ENCODE measurements around the gene BABAM2. TPM values are rescaled to one million over a fixed set of nuclear protein-coding genes. Genes with fewer than 3 reads are reported as not detected.

The BABAM2 gene
- total RNA-seq, 4 donors from 2014 or later: 35.5 to 44.9 (median 39.9) TPM

- no peaks in the 10 kb centered on the region for H3K9me3 ChIP-seq
- 61% methylated on average over 3 of the region's 3 CpGs for WGBS
- no peak overlapping the region for H3K4me3 ChIP-seq
- intact Hi-C loops (cut with DNase I): no loop called here
- no peaks in the 10 kb centered on the region for H3K27me3 ChIP-seq
- H3K4me1 ChIP-seq: peaks cover 0 to 9% (median 6%) of the 10 kb centered on the region in 4 donors
- no peak for DNase-seq (ENCODE audit: extremely low spot score)
- TF ChIP-seq EP300 (IDR thresholded peaks at IDR 0.05) (no peak), POLR2A (IDR thresholded peaks at IDR 0.05; ENCODE audit: low read depth) (no peak), POLR2AphosphoS5 (IDR thresholded peaks at IDR 0.05) (no peak), CTCF (IDR thresholded peaks at IDR 0.05) (no peak)
- H3K36me3 ChIP-seq: no peaks in the 10 kb centered on the region
- H3K27ac ChIP-seq (replicated peaks in 1 of 4): no peak overlapping the region
These were observed 316.2 kb downstream of the BABAM2 start for GRCh38 chr2:28206762-28207161.

- intact Hi-C loops (cut with DNase I): no loop called here
- no peak for DNase-seq (ENCODE audit: extremely low spot score)
- Histone ChIP-seq H3K27me3 (no peaks in the 10 kb centered on the region), H3K9me3 (no peaks in the 10 kb centered on the region), H3K27ac (replicated peaks in 1 of 4) (no peak overlapping the region), H3K4me1 (peaks cover 0 to 7% (median 5%) of the 10 kb centered on the region in 4 donors), H3K4me3 (no peak overlapping the region), H3K36me3 (no peaks in the 10 kb centered on the region)
- no peak for TF ChIP-seq CTCF (IDR thresholded peaks at IDR 0.05)
- TF ChIP-seq POLR2AphosphoS5 (IDR thresholded peaks at IDR 0.05): no peak
- TF ChIP-seq EP300 (IDR thresholded peaks at IDR 0.05): no peak
- TF ChIP-seq POLR2A (IDR thresholded peaks at IDR 0.05; ENCODE audit: low read depth): no peak
- 93% methylated on average over 3 of the region's 3 CpGs for WGBS
These were observed 318.7 kb downstream of the BABAM2 start for GRCh38 chr2:28209261-28209691.

- Histone ChIP-seq H3K4me1 (peaks cover 0 to 7% (median 5%) of the 10 kb centered on the region in 4 donors), H3K36me3 (no peaks in the 10 kb centered on the region), H3K9me3 (no peaks in the 10 kb centered on the region), H3K4me3 (no peak overlapping the region), H3K27ac (replicated peaks in 1 of 4) (no peak overlapping the region), H3K27me3 (no peaks in the 10 kb centered on the region)
- DNase-seq (ENCODE audit: extremely low spot score): no peak
- TF ChIP-seq EP300 (IDR thresholded peaks at IDR 0.05): no peak
- TF ChIP-seq POLR2AphosphoS5 (IDR thresholded peaks at IDR 0.05): no peak
- TF ChIP-seq POLR2A (IDR thresholded peaks at IDR 0.05; ENCODE audit: low read depth): no peak
- intact Hi-C loops (cut with DNase I): no loop called here
These were observed 319.3 kb downstream of the BABAM2 start for GRCh38 chr2:28209864-28210263.

GRCh38 chr2:28210535-28210934, 320.0 kb downstream of the BABAM2 start:
- intact Hi-C loops (cut with DNase I): no loop called here

GRCh38 chr2:28216331-28216730, 325.8 kb downstream of the BABAM2 start:
- TF ChIP-seq CTCF (IDR thresholded peaks at IDR 0.05) (no peak), POLR2AphosphoS5 (IDR thresholded peaks at IDR 0.05) (no peak), EP300 (IDR thresholded peaks at IDR 0.05) (no peak), POLR2A (IDR thresholded peaks at IDR 0.05; ENCODE audit: low read depth) (no peak)
- Histone ChIP-seq H3K4me3 (no peak overlapping the region), H3K36me3 (no peaks in the 10 kb centered on the region), H3K27ac (replicated peaks in 1 of 4) (no peak overlapping the region), H3K27me3 (no peaks in the 10 kb centered on the region), H3K9me3 (no peaks in the 10 kb centered on the region), H3K4me1 (no peaks in the 10 kb centered on the region)
- intact Hi-C loops (cut with DNase I): no loop called here
- no peak for DNase-seq (ENCODE audit: extremely low spot score)
- 74% methylated on average over 2 of the region's 2 CpGs for WGBS

More at GRCh38 chr2:28210535-28210934, 320.0 kb downstream of the BABAM2 start:
- no peak for TF ChIP-seq EP300 (IDR thresholded peaks at IDR 0.05)
- TF ChIP-seq POLR2A (IDR thresholded peaks at IDR 0.05; ENCODE audit: low read depth): no peak
- no peak for TF ChIP-seq CTCF (IDR thresholded peaks at IDR 0.05)
- no peak for TF ChIP-seq POLR2AphosphoS5 (IDR thresholded peaks at IDR 0.05)
- Histone ChIP-seq H3K36me3 (no peaks in the 10 kb centered on the region), H3K27me3 (no peaks in the 10 kb centered on the region), H3K9me3 (no peaks in the 10 kb centered on the region), H3K4me3 (no peak overlapping the region), H3K4me1 (peaks cover 0 to 7% (median 5%) of the 10 kb centered on the region in 4 donors), H3K27ac (replicated peaks in 1 of 4) (no peak overlapping the region)
- WGBS: 96% methylated on average over 1 of the region's 1 CpG
- no peak for DNase-seq (ENCODE audit: extremely low spot score)

Data from esophagus muscularis mucosa (tissue), 4 donors.